SK-N-SH (cell line): ENCODE results near the gene STK4. TPM values are rescaled to one million over a fixed set of nuclear protein-coding genes. Genes with fewer than 3 reads are reported as not detected.

Experiments
- CTCF ChIA-PET: fragments of 300-600, 350-600 bp; formaldehyde crosslinking; extraction: SDS; loops from one replicate; lab custom pipeline; 2021; lab: Yijun Ruan, JAX
- POLR2A ChIA-PET: fragments of 350-600 bp; sonication (Branson Sonifier 250); formaldehyde crosslinking; extraction: SDS; loops from one replicate; lab custom pipeline; 2020; ENCODE audit warnings: antibody characterized with exemption, inconsistent platforms; lab: Yijun Ruan, JAX
- DNase-seq: peaks from one replicate; pipeline ENCODE4 v3.0.0; 2012
- H2AFZ ChIP-seq: fragments of 200-600 bp; sonication (generic); 2 replicates; pipeline ENCODE4 v1.8.1; 2016; ENCODE audit warnings: antibody characterized with exemption, mild to moderate bottlenecking, low read depth
- H3F3A ChIP-seq: fragments of 200-600 bp; sonication (generic); replicated peaks from 2 replicates; pipeline ENCODE3; 2016; ENCODE audit warnings: antibody characterized with exemption, mild to moderate bottlenecking; ENCODE audit not compliant: insufficient read depth
- H3K27ac ChIP-seq, 2 experiments: fragments of 200-500 bp in 1 of 2; fragments of 200-600 bp in 1 of 2; sonication (Bioruptor generic) in 1 of 2; sonication (generic), shearing (Covaris generic) in 1 of 2; 2 replicates each; pipeline versions ENCODE4 v1.5.1 to v1.6.1; 2014 to 2016; ENCODE audit warnings: low read depth in 2 of 2, inconsistent platforms in 1 of 2, low read length in 1 of 2, mild to moderate bottlenecking in 1 of 2, mixed read lengths in 1 of 2
- H3K27me3 ChIP-seq: fragments of 200-600 bp; sonication (generic), shearing (Covaris generic); 2 replicates; pipeline ENCODE4 v1.6.1; 2016; ENCODE audit warnings: mixed run types; ENCODE audit not compliant: insufficient read depth
- H3K36me3 ChIP-seq, 2 experiments: fragments of 200-500 bp in 1 of 2; fragments of 200-600 bp in 1 of 2; sonication (Bioruptor generic) in 1 of 2; sonication (generic) in 1 of 2; replicated peaks in 1 of 2; 2 replicates each; pipeline versions ENCODE3 to v1.5.1; 2014 to 2016; ENCODE audit warnings: low read length in 1 of 2, mild to moderate bottlenecking in 1 of 2; ENCODE audit not compliant: insufficient read depth in 2 of 2, control insufficient read depth in 1 of 2
- H3K4me1 ChIP-seq, 2 experiments: fragments of 200-500 bp in 1 of 2; fragments of 200-600 bp in 1 of 2; sonication (Bioruptor generic) in 1 of 2; sonication (generic), shearing (Covaris generic) in 1 of 2; 2 replicates each; pipeline versions ENCODE4 v1.5.1 to v1.6.1; 2014 to 2016; ENCODE audit warnings: low read depth in 1 of 2, low read length in 1 of 2, mixed run types in 1 of 2; ENCODE audit not compliant: insufficient read depth in 2 of 2, control insufficient read depth in 1 of 2
- H3K4me2 ChIP-seq: fragments of 200-600 bp; sonication (generic), shearing (Covaris generic); 2 replicates; pipeline ENCODE4 v1.6.1; 2017; ENCODE audit warnings: mixed run types
- H3K4me3 ChIP-seq, 2 experiments: fragments of 200-500 bp in 1 of 2; fragments of 200-600 bp in 1 of 2; sonication (Bioruptor generic) in 1 of 2; sonication (generic), shearing (Covaris generic) in 1 of 2; 2 replicates each; pipeline versions ENCODE4 v1.5.1 to v1.8.1; 2014 to 2016; ENCODE audit warnings: low read depth in 2 of 2, inconsistent platforms in 1 of 2, low read length in 1 of 2, mild to moderate bottlenecking in 1 of 2, mixed read lengths in 1 of 2, moderate library complexity in 1 of 2
- H3K79me2 ChIP-seq: fragments of 200-600 bp; sonication (generic); 2 replicates; pipeline ENCODE4 v1.8.1; 2017; ENCODE audit warnings: mild to moderate bottlenecking; ENCODE audit not compliant: insufficient read depth
- H3K9ac ChIP-seq: fragments of 200-600 bp; sonication (generic); 2 replicates; pipeline ENCODE4 v1.6.1; 2017; ENCODE audit warnings: mixed run types
- H3K9me2 ChIP-seq: fragments of 200-600 bp; sonication (generic); 2 replicates; pipeline ENCODE4 v1.6.1; 2017; ENCODE audit warnings: mixed run types
- H3K9me3 ChIP-seq: fragments of 200-600 bp; sonication (generic); 2 replicates; pipeline ENCODE4 v1.6.1; 2017; ENCODE audit warnings: mixed run types, mild to moderate bottlenecking, moderate library complexity
- H4K20me1 ChIP-seq: fragments of 200-600 bp; sonication (generic); 2 replicates; pipeline ENCODE4 v1.6.1; 2017; ENCODE audit warnings: mild to moderate bottlenecking, mixed run types; ENCODE audit not compliant: insufficient read depth
- EP300 ChIP-seq, 2 experiments: IDR thresholded peaks; 2 replicates each; pipeline versions ENCODE4 v1.4.0 to v1.6.1; 2012; ENCODE audit warnings: borderline replicate concordance in 1 of 2, low read depth in 1 of 2, low read length in 1 of 2
- EZH2phosphoT487 ChIP-seq: fragments of 200-600 bp; sonication (generic); IDR thresholded peaks from 2 replicates; pipeline ENCODE4 v1.6.1; 2017; ENCODE audit warnings: low read depth, mixed run types, mild to moderate bottlenecking, antibody characterized with exemption, moderate library complexity, borderline replicate concordance
- FOSL2 ChIP-seq: IDR thresholded peaks from 2 replicates; pipeline ENCODE4 v1.4.0; 2012; ENCODE audit warnings: low read depth, mild to moderate bottlenecking, moderate library complexity, borderline replicate concordance
- FOXM1 ChIP-seq: IDR thresholded peaks from 2 replicates; pipeline ENCODE4 v1.4.0; 2012; ENCODE audit warnings: low read depth, mild to moderate bottlenecking
- GABPA ChIP-seq: IDR thresholded peaks from 2 replicates; pipeline ENCODE4 v1.4.0; 2012; ENCODE audit warnings: low read depth, mild to moderate bottlenecking
- GATA2 ChIP-seq: sonication (generic); formaldehyde crosslinking; IDR thresholded peaks from 2 replicates; pipeline ENCODE4 v1.5.0; 2020; ENCODE audit warnings: mild to moderate bottlenecking, missing genetic modification reagents
- JUND ChIP-seq: IDR thresholded peaks from 2 replicates; pipeline ENCODE4 v1.4.0; 2012
- NFIC ChIP-seq: IDR thresholded peaks from 2 replicates; pipeline ENCODE4 v1.4.0; 2012; ENCODE audit warnings: borderline replicate concordance
- NRF1 ChIP-seq: IDR thresholded peaks from 2 replicates; pipeline ENCODE4 v1.6.1; 2012; ENCODE audit warnings: low read depth, mild to moderate bottlenecking, low read length
- POLR2AphosphoS5 ChIP-seq: IDR thresholded peaks from 2 replicates; pipeline ENCODE4 v1.6.1; 2012; ENCODE audit warnings: low read depth, low read length
- RAD21 ChIP-seq: IDR thresholded peaks from 2 replicates; pipeline ENCODE4 v1.6.1; 2012; ENCODE audit warnings: mild to moderate bottlenecking, low read length
- SIN3A ChIP-seq: IDR thresholded peaks from 2 replicates; pipeline ENCODE4 v1.6.1; 2012; ENCODE audit warnings: low read depth, mild to moderate bottlenecking, low read length, moderate library complexity, borderline replicate concordance
- SMC3 ChIP-seq: IDR thresholded peaks from 2 replicates; pipeline ENCODE4 v1.6.1; 2012; ENCODE audit warnings: low read depth, low read length, improper control_type of control experiment
- TAF1 ChIP-seq: IDR thresholded peaks from 2 replicates; pipeline ENCODE4 v1.6.1; 2012; ENCODE audit warnings: low read depth, mild to moderate bottlenecking, low read length, moderate library complexity, borderline replicate concordance
- TCF12 ChIP-seq: IDR thresholded peaks from 2 replicates; pipeline ENCODE4 v1.4.0; 2012
- TEAD4 ChIP-seq: IDR thresholded peaks from 2 replicates; pipeline ENCODE4 v1.4.0; 2012; ENCODE audit warnings: mild to moderate bottlenecking, borderline replicate concordance; ENCODE audit not compliant: insufficient read depth
- WGBS: methylation state at CpG from one replicate; pipeline ENCODE4 v1.1.6; 2017; ENCODE audit warnings: low lambda C conversion rate; 5-methylcytosine and 5-hydroxymethylcytosine counted together
- polyA plus RNA-seq, 3 experiments: library from polyadenylated mRNA; depleted of rRNA; stranded (reverse); fragments of >200 nt; gene quantifications; 2 replicates each; pipeline ENCODE4 v1.2.3, GENCODE V29; 2012
- TF ChIP-seq, protein P1 (sequence below): IDR thresholded peaks from 2 replicates; pipeline ENCODE4 v1.6.1; 2012; ENCODE audit warnings: mild to moderate bottlenecking, low read depth, low read length, moderate library complexity
- TF ChIP-seq, protein P2 (sequence below): IDR thresholded peaks from 2 replicates; pipeline ENCODE4 v1.4.0; 2012; ENCODE audit warnings: low read depth
- TF ChIP-seq, protein P3 (sequence below): fragments of 150-350 bp; IDR thresholded peaks from 2 replicates; pipeline ENCODE4 v1.6.1; 2017; ENCODE audit warnings: antibody characterized with exemption, low read length, low read depth, borderline replicate concordance

Gene STK4
- polyA plus RNA-seq, 1 of the 3 experiments (the other 2 are of a cell fraction) = 11.4 TPM

DNA sequence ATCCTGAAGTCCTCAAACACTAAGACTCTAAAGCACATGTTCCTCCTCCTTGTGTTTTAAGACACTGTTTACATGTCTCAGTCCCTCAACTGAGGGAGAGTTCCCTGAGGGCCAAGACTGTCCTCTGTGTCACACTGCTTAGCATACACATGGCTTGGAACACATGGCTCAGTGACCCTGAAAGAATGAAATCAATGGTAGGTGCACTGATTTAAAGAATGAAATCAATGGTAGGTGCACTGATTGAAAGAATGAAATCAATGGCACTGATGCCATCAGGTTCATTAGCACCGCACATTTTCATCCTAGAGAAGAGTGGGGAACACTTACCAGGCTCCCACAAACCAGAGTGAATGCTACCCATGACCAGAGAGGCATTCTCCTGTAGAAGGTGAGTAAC is 15.9 kb upstream of the STK4 start:
- Histone ChIP-seq H3K79me2 (peaks cover 8% of the 10 kb centered on the region; the same call in 1 of the 2 replicates), H3K4me2 (no peak overlapping the region), H3K9me2 (no peaks in the 10 kb centered on the region), H3K27ac (no peak overlapping the region), H3K4me3 (no peak overlapping the region), H3K9me3 (no peaks in the 10 kb centered on the region), H2AFZ (no peak overlapping the region), H3K27me3 (no peaks in the 10 kb centered on the region), H3F3A (peaks cover 4% of the 10 kb centered on the region), H3K9ac (no peak overlapping the region), H3K36me3 (peaks cover 79 to 86% of the 10 kb centered on the region in 2 experiments), H4K20me1 (no peaks in the 10 kb centered on the region), H3K4me1 (no peaks in the 10 kb centered on the region)
- 100% methylated on average over 1 of the region's 1 CpG for WGBS
- ChIA-PET POLR2A (interaction anchor here (1.3 kb wide), 1 partner anchor 9 kb away, joined by 3 read pairs; no protein-coding TSS in a partner anchor), CTCF (interaction anchor here (3.4 kb wide), 1 partner anchor 10 kb away, joined by 12 read pairs; no protein-coding TSS in a partner anchor)
- no peak for TF ChIP-seq FOSL2
- TF ChIP-seq, protein P1, sequence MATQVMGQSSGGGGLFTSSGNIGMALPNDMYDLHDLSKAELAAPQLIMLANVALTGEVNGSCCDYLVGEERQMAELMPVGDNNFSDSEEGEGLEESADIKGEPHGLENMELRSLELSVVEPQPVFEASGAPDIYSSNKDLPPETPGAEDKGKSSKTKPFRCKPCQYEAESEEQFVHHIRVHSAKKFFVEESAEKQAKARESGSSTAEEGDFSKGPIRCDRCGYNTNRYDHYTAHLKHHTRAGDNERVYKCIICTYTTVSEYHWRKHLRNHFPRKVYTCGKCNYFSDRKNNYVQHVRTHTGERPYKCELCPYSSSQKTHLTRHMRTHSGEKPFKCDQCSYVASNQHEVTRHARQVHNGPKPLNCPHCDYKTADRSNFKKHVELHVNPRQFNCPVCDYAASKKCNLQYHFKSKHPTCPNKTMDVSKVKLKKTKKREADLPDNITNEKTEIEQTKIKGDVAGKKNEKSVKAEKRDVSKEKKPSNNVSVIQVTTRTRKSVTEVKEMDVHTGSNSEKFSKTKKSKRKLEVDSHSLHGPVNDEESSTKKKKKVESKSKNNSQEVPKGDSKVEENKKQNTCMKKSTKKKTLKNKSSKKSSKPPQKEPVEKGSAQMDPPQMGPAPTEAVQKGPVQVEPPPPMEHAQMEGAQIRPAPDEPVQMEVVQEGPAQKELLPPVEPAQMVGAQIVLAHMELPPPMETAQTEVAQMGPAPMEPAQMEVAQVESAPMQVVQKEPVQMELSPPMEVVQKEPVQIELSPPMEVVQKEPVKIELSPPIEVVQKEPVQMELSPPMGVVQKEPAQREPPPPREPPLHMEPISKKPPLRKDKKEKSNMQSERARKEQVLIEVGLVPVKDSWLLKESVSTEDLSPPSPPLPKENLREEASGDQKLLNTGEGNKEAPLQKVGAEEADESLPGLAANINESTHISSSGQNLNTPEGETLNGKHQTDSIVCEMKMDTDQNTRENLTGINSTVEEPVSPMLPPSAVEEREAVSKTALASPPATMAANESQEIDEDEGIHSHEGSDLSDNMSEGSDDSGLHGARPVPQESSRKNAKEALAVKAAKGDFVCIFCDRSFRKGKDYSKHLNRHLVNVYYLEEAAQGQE = no peak
- TF ChIP-seq JUND = no peak
- no peak for TF ChIP-seq TEAD4
- no peak for TF ChIP-seq NRF1
- no peak for TF ChIP-seq GABPA
- TF ChIP-seq TCF12 = no peak
- TF ChIP-seq SMC3 = no peak
- TF ChIP-seq EZH2phosphoT487 = no peak
- no peak for TF ChIP-seq SIN3A
- no peak for TF ChIP-seq FOXM1
- TF ChIP-seq NFIC = no peak
- DNase-seq = no peak

DNA sequence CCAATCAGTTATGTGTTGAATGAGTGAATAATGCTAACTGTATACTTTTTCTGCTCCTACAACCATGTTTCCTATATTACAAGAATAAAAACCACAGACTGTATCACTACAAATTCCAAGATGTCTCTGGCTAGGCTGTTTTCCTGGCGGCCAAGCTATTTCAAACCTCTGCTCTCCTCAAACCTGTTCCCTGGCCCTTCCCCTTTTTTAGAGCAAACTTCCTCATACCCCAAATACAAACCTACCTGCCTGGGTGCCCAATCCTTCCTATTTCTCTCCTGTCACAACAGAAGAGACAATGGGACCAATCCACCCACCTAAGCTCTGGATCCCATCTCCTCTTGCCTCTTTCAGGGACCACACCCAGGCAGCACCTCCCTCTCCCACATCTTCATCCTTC is 13.6 kb upstream of the STK4 start:
- ChIA-PET CTCF (interaction anchor here (1.0 to 3.4 kb wide), 3 partner anchors 12 to 204 kb away, joined by 3 to 12 read pairs (median 4); no protein-coding TSS in a partner anchor), POLR2A (no interaction called here)
- H3K27me3 ChIP-seq = no peaks in the 10 kb centered on the region
- H2AFZ ChIP-seq = no peak overlapping the region
- H3F3A ChIP-seq = no peaks in the 10 kb centered on the region
- no peak overlapping the region for H3K4me3 ChIP-seq
- no peak overlapping the region for H3K27ac ChIP-seq
- no peaks in the 10 kb centered on the region for H3K9me3 ChIP-seq
- H3K4me2 ChIP-seq = no peak overlapping the region
- H3K9ac ChIP-seq = no peak overlapping the region
- H3K36me3 ChIP-seq = peaks cover 69 to 83% of the 10 kb centered on the region in 2 experiments
- H3K9me2 ChIP-seq = no peaks in the 10 kb centered on the region
- peaks cover 5% of the 10 kb centered on the region; the same call in 1 of the 2 replicates for H4K20me1 ChIP-seq
- no peaks in the 10 kb centered on the region for H3K4me1 ChIP-seq
- H3K79me2 ChIP-seq = peaks cover 29% of the 10 kb centered on the region
- DNase-seq = no peak
- 100% methylated on average over 1 of the region's 1 CpG for WGBS
- no peak for TF ChIP-seq GATA2 (CRISPR knock-in tag)
- TF ChIP-seq, protein P2, sequence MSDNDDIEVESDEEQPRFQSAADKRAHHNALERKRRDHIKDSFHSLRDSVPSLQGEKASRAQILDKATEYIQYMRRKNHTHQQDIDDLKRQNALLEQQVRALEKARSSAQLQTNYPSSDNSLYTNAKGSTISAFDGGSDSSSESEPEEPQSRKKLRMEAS = no peak
- TF ChIP-seq RAD21 = no peak
- TF ChIP-seq POLR2AphosphoS5 = no peak
- TF ChIP-seq EP300 (IDR thresholded peaks at IDR 0.05; ENCODE audit: borderline replicate concordance in 1 of 2, low read depth in 1 of 2, low read length in 1 of 2) = no peak
- TF ChIP-seq, protein P1 = no peak
- no peak for TF ChIP-seq FOSL2
- TF ChIP-seq TEAD4 = no peak
- TF ChIP-seq TAF1 = no peak
- TF ChIP-seq, protein P3, sequence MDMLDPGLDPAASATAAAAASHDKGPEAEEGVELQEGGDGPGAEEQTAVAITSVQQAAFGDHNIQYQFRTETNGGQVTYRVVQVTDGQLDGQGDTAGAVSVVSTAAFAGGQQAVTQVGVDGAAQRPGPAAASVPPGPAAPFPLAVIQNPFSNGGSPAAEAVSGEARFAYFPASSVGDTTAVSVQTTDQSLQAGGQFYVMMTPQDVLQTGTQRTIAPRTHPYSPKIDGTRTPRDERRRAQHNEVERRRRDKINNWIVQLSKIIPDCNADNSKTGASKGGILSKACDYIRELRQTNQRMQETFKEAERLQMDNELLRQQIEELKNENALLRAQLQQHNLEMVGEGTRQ = no peak
- no peak for TF ChIP-seq NFIC
- no peak for TF ChIP-seq FOXM1
- no peak for TF ChIP-seq NRF1
